ENCODE results near the gene LRIG3.
"Not testable (repeated sequence)": the region's sequence is repeated elsewhere in the genome, so short reads cannot be mapped to it uniquely, and the experiment has no call there.

Gene LRIG3

DNA sequence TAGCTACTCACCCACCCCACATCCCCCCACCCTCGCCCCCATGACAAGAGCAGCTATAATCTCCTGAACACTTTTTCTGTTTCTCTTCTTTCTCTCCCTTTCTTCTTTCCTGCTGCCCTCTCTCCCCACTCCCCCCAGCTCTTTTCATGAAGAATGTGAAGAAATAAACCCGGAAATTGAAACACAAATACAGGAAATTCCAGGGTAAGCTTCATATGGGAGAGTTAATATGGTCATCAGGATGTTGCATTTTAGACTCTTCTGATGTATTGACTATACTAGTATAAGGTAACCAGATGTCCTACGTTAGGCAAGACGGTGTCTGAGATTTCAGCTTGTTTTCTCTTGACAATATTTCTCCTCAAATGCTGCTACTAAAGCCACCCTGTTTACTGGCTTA, 41.6 kb upstream of the LRIG3 start:
- no peak overlapping the region for H3K4me3 ChIP-seq (ENCODE audit: low read length)
- no peak for TF ChIP-seq CTCF (IDR thresholded peaks at IDR 0.05; ENCODE audit: insufficient read depth, low read depth, low read length, missing control alignments)
- no peak for DNase-seq (ENCODE audit: low read depth)

- H3K4me3 ChIP-seq (ENCODE audit: low read length): no peak overlapping the region
- DNase-seq (ENCODE audit: low read depth): no peak
- no peak for TF ChIP-seq CTCF (IDR thresholded peaks at IDR 0.05; ENCODE audit: insufficient read depth, low read depth, low read length, missing control alignments)
These were observed 40.9 kb upstream of the LRIG3 start for GRCh38 chr12:58961166-58961565.

DNA sequence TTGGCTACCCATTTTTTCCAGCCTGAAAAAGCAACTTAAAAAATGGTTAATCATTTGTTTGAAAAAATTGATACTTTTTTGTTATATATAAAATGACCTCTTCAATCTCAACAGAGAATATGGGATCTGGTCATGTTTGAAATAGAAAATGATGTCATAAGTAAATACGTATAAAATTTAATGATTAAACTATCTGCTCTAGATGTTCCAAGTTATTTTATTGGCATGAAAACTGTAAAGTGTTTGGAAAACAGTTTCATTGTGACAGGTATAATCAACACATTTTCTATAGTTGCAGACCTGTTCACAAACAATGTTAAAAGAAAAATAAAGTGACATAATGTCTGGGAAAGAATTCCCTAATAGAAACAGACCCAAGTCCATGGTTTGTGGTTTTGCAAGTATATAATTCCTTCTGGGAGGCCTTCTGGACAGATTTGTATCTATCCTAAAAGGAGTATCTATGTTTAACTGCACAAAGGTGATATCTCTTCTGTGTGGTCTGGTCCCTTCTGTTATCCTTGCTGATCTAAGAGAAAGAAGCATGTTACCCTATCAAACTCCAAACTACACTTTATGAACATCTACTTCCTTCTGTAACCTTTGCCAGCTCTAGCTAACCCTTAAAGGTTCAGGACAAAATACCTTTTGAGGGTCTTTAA, 39.5 kb upstream of the LRIG3 start:
- TF ChIP-seq CTCF (IDR thresholded peaks at IDR 0.05; ENCODE audit: insufficient read depth, low read depth, low read length, missing control alignments): no peak
- no peak for DNase-seq (ENCODE audit: low read depth)
- no peak overlapping the region for H3K4me3 ChIP-seq (ENCODE audit: low read length)

DNA sequence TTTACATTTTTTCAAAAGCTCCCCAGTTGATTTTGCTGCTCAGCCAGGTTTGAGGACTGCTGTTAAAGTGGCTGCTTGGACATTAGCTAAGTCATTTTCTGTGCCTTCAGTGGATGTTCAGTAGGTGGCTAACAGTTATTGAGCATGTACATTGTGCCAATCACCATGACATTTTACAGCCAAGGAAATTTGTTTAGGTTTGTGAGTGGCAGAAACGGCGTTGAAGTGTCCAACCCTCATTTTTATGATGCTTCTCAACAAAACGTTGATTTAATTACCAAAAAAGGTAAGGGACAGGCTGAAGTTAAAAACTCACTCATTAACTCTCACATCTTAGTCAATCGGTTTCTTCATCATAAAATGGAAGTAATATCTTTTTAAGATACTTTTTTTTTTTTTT, 37.0 kb upstream of the LRIG3 start:
- no peak overlapping the region for H3K4me3 ChIP-seq (ENCODE audit: low read length)
- DNase-seq (ENCODE audit: low read depth): no peak
- no peak for TF ChIP-seq CTCF (IDR thresholded peaks at IDR 0.05; ENCODE audit: insufficient read depth, low read depth, low read length, missing control alignments)

- DNase-seq (ENCODE audit: low read depth): no peak
- TF ChIP-seq CTCF (IDR thresholded peaks at IDR 0.05; ENCODE audit: insufficient read depth, low read depth, low read length, missing control alignments): no peak
These were observed 35.5 kb upstream of the LRIG3 start for GRCh38 chr12:58955849-58956248.

GRCh38 chr12:58954002-58954401, 33.7 kb upstream of the LRIG3 start:
- no peak for DNase-seq (ENCODE audit: low read depth)
- H3K4me3 ChIP-seq (ENCODE audit: low read length): no peak overlapping the region
- TF ChIP-seq CTCF (IDR thresholded peaks at IDR 0.05; ENCODE audit: insufficient read depth, low read depth, low read length, missing control alignments): no peak

More at GRCh38 chr12:58955849-58956248, 35.5 kb upstream of the LRIG3 start:
- no peak overlapping the region for H3K4me3 ChIP-seq (ENCODE audit: low read length)

DNA sequence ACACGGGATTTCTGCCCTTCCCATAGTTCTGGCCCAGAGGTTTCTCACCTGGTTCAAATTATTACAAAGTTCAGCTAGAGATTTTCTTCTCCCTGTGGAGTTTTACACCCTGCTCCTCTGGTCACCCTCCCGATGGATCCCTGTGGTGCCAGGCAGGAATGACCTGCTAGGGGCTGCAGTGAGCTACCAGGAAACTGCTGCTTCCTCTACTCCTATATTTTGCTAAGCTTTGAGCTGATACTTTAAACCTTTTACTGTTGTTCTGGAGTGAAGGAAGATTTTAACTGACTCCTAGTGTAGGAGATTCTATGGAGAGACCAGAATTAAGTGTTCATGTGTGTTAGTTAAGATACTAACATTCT, 30.4 kb upstream of the LRIG3 start:
- no peak for DNase-seq (ENCODE audit: low read depth)
- no peak for TF ChIP-seq CTCF (IDR thresholded peaks at IDR 0.05; ENCODE audit: insufficient read depth, low read depth, low read length, missing control alignments)

GRCh38 chr12:58949954-58950738, 29.8 kb upstream of the LRIG3 start:
- not testable (repeated sequence) for DNase-seq (ENCODE audit: low read depth); H3K4me3 ChIP-seq (ENCODE audit: low read length)

More for the DNA sequence above, 30.4 kb upstream of the LRIG3 start:
- no peak overlapping the region for H3K4me3 ChIP-seq (ENCODE audit: low read length)

Measured in epithelial cell of esophagus (primary cell).